ENCODE results near the gene SRPK2.
"Not testable (repeated sequence)": the region's sequence is repeated elsewhere in the genome, so short reads cannot be mapped to it uniquely, and the experiment has no call there.

SRPK2 gene

GRCh38 chr7:105296491-105296890 lies 92.2 kb downstream of the SRPK2 start:
- ATAC-seq (ENCODE audit: low read depth) (no peak), DNase-seq (ENCODE audit: low spot score) (no peak)
- Histone ChIP-seq H3K27me3 (ENCODE audit: insufficient read depth, poor library complexity, severe bottlenecking) (no peaks in the 10 kb centered on the region), H3K4me3 (ENCODE audit: severe bottlenecking) (no peak overlapping the region), H3K9me3 (ENCODE audit: severe bottlenecking) (no peaks in the 10 kb centered on the region), H3K27ac (ENCODE audit: poor library complexity, severe bottlenecking) (no peak overlapping the region), H3K4me1 (ENCODE audit: insufficient read depth, poor library complexity, severe bottlenecking) (no peaks in the 10 kb centered on the region), H3K36me3 (ENCODE audit: low read depth) (no peaks in the 10 kb centered on the region)
- no peak for TF ChIP-seq CTCF (IDR thresholded peaks at IDR 0.05; ENCODE audit: poor library complexity, severe bottlenecking)

- H3K27ac ChIP-seq (ENCODE audit: poor library complexity, severe bottlenecking): no peak overlapping the region
- H3K4me3 ChIP-seq (ENCODE audit: severe bottlenecking): no peak overlapping the region
- DNase-seq (ENCODE audit: low spot score): no peak
- H3K27me3 ChIP-seq (ENCODE audit: insufficient read depth, poor library complexity, severe bottlenecking): no peaks in the 10 kb centered on the region
- H3K4me1 ChIP-seq (ENCODE audit: insufficient read depth, poor library complexity, severe bottlenecking): no peaks in the 10 kb centered on the region
- no peaks in the 10 kb centered on the region for H3K9me3 ChIP-seq (ENCODE audit: severe bottlenecking)
- TF ChIP-seq CTCF (IDR thresholded peaks at IDR 0.05; ENCODE audit: poor library complexity, severe bottlenecking): no peak
- no peak for ATAC-seq (ENCODE audit: low read depth)
- H3K36me3 ChIP-seq (ENCODE audit: low read depth): no peaks in the 10 kb centered on the region
These were observed 92.9 kb downstream of the SRPK2 start for GRCh38 chr7:105295596-105296352.

GRCh38 chr7:105294482-105294881 lies 94.2 kb downstream of the SRPK2 start:
- H3K4me3 ChIP-seq (ENCODE audit: severe bottlenecking); H3K9me3 ChIP-seq (ENCODE audit: severe bottlenecking); H3K36me3 ChIP-seq (ENCODE audit: low read depth); H3K27me3 ChIP-seq (ENCODE audit: insufficient read depth, poor library complexity, severe bottlenecking); H3K27ac ChIP-seq (ENCODE audit: poor library complexity, severe bottlenecking); DNase-seq (ENCODE audit: low spot score); H3K4me1 ChIP-seq (ENCODE audit: insufficient read depth, poor library complexity, severe bottlenecking); ATAC-seq (ENCODE audit: low read depth): not testable (repeated sequence)

- no peak for DNase-seq (ENCODE audit: low spot score)
These were observed 99.0 kb downstream of the SRPK2 start for GRCh38 chr7:105289704-105290103.

GRCh38 chr7:105286441-105286840 lies 102.3 kb downstream of the SRPK2 start:
- no peak for DNase-seq (ENCODE audit: low spot score)
- TF ChIP-seq CTCF (IDR thresholded peaks at IDR 0.05; ENCODE audit: poor library complexity, severe bottlenecking): no peak
- Histone ChIP-seq H3K9me3 (ENCODE audit: severe bottlenecking) (no peaks in the 10 kb centered on the region), H3K27ac (ENCODE audit: poor library complexity, severe bottlenecking) (no peak overlapping the region), H3K36me3 (ENCODE audit: low read depth) (no peaks in the 10 kb centered on the region), H3K4me3 (ENCODE audit: severe bottlenecking) (no peak overlapping the region), H3K27me3 (ENCODE audit: insufficient read depth, poor library complexity, severe bottlenecking) (no peaks in the 10 kb centered on the region), H3K4me1 (ENCODE audit: insufficient read depth, poor library complexity, severe bottlenecking) (no peaks in the 10 kb centered on the region)
- ATAC-seq (ENCODE audit: low read depth): no peak

More at GRCh38 chr7:105289704-105290103, 99.0 kb downstream of the SRPK2 start:
- H3K9me3 ChIP-seq (ENCODE audit: severe bottlenecking): no peaks in the 10 kb centered on the region
- TF ChIP-seq CTCF (IDR thresholded peaks at IDR 0.05; ENCODE audit: poor library complexity, severe bottlenecking): no peak
- no peaks in the 10 kb centered on the region for H3K27me3 ChIP-seq (ENCODE audit: insufficient read depth, poor library complexity, severe bottlenecking)
- H3K27ac ChIP-seq (ENCODE audit: poor library complexity, severe bottlenecking): no peak overlapping the region
- H3K4me3 ChIP-seq (ENCODE audit: severe bottlenecking): no peak overlapping the region
- H3K36me3 ChIP-seq (ENCODE audit: low read depth): no peaks in the 10 kb centered on the region
- no peaks in the 10 kb centered on the region for H3K4me1 ChIP-seq (ENCODE audit: insufficient read depth, poor library complexity, severe bottlenecking)
- ATAC-seq (ENCODE audit: low read depth): no peak
